AG08396 (cell line): Measurements from ENCODE around the gene FRAT1.
"Not testable (repeated sequence)": the region's sequence is repeated elsewhere in the genome, so short reads cannot be mapped to it uniquely, and the experiment has no call there.

Experiments
- DNase-seq: peaks from one replicate; pipeline ENCODE4 v3.0.0; 2012; ENCODE audit warnings: low spot score, mixed read lengths

FRAT1 gene

GRCh38 chr10:97318772-97319651 is at the start of gene FRAT1:
Gene FRAT1, plus strand, starts transcription at chr10:97319271. Its CDS starts 183 bp downstream, at chr10:97319454.
- DNase-seq = peak; percentile 86

GRCh38 chr10:97270523-97271154 is 48.4 kb upstream of the FRAT1 start:
- no peak for DNase-seq

- DNase-seq = no peak
These were observed 45.4 kb upstream of the FRAT1 start for GRCh38 chr10:97273700-97274099.

- no peak for DNase-seq
These were observed 44.2 kb upstream of the FRAT1 start for GRCh38 chr10:97274828-97275227.

DNA sequence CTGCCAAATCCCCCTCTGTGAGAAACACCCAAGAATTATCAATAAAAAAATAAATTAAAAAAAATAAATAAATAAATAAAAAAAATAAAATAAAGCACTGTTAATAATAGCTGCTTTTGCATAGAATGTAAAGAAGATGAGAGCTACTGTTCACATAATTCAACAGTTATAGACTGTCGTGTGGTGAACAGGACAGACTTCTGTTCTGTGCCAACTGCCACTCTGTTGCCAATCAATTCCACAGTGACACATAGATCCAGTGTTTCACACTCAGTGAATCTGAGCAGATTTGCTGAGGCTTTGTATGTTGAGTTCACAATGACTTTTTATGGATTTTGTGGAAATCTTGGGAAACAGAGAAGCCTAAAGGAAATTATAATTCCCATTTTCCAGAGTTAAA is 41.5 kb upstream of the FRAT1 start:
- DNase-seq = no peak

GRCh38 chr10:97278491-97278989 is 40.5 kb upstream of the FRAT1 start:
- peak; percentile 57 for DNase-seq

DNA sequence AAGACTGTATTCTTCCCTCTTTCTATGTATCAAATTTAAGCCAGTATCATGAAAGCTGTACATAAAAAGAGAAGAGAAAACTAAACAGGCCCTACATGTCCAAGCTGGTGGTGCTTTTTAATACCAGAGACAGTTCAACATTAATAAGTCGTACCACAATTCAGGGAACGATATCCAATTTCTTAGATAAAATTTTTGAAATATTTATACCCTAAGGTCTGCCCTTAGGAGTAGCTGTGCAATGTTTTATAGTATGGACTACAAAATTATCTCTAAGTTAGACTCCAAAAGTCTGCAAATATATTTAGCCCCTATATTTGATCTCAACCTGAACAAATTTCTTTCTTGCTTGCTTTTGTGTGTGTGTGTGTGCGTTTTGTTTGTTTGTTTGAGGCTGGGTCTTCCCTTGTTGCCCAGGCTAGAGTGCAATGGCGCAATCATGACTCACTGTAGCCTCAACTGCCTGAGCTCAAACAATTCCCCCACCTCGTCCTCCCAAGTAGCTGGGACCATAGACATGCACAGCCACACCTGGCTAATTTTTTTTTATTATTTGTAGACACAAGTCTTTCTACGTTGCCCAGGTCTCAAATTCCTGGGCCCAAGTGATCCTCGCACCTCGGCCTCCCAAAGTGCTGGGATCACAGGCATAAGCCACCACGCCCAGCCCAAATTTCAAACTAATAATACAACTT is 39.8 kb upstream of the FRAT1 start:
- DNase-seq = no peak

DNA sequence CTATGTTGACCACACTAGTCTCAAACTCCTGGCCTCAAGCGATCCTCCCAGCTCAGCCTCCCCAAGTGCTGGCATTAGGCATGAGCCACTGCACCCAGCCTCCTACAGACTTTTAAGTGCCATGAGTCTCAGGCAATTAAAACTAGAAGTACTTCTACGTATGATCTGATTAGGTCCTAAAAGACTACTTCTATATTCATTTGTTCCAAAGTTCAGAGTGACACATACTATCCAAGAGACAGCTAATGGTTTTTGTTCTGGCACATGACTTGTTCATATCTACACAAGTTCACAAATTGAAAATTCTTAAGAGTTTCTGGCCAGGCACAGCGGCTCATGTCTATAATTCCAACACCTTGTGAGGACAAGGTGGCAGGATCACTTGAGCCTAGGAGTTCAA is 38.3 kb upstream of the FRAT1 start:
- no peak for DNase-seq

GRCh38 chr10:97290076-97290475 is 29.0 kb upstream of the FRAT1 start:
- not testable (repeated sequence) for DNase-seq

GRCh38 chr10:97290576-97291356 is 28.3 kb upstream of the FRAT1 start:
- not testable (repeated sequence) for DNase-seq

DNA sequence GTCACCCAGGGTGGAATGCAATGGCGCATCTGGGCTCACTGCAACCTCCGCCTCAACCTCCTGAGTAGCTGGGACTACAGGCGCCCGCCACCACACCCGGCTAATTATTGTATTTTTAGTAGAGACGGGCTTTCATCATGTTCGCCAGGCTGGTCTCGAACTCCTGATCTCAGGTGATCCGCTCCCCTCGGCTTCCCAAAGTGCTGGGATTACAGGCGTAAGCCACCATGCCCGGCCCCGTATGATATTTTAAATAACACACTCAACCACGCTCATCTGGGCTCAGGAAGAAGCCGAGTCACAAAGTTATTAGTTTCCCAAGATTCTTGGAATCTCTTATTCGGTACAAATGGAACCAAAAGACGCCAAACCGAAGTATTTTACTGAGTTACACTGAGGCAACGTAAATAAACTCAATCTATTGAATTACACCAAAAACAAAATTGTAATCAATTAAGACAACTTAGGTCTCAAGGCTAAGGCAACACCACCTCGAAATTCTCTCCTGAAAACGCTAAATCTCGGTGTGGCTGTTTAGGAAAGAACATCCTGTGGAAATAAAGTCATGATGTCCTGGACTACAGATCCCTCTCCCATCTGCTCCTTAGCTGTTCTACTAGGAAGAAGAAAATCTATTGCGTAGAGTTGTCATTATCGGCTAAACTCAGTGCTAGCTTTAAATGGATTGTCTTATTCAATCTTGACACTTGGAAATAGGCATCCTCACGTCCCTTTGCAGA is 27.5 kb upstream of the FRAT1 start:
- no peak for DNase-seq

DNA sequence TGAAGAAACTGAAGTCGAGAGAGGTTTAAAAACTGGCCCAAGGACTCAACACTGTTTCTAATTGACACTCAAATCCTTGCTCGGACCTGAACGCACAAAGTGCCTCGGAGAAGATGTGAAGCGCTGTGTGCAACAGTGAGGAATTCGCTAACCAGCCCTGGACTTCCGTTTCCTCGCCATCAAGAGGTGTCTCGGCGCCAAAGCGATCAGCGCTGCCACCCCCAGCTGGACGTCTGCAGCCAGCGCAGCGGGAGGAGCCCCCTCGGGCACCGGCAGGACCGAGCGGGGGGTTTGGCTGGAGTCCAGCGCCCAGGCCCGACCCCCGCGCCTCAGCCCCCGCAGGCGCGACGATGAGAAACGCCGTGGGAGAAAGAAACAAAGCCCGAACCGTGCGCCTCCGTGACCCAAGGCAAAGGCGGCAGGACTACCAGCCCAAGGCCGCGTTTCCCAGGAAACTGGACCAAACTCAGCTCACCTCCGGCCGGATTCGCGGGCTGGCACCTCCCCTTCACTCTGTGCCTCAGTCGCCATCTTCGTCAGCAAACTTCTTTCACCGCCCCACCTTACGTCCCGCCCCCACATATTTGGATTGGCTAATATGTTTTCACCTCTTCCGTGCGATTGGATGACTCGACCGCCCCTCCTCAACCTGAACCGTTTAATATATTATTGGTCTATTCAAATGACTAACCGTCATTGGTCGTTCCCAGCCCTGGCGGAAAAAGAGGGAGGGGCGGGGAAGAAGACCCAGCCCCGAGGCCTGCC is 26.8 kb upstream of the FRAT1 start, which contains the start of gene ARHGAP19:
Gene ARHGAP19, minus strand, starts transcription at position 541 of the 765 bp plus-strand sequence. Its CDS starts 10 bp downstream, at position 531.
- DNase-seq = peak; percentile 96

DNA sequence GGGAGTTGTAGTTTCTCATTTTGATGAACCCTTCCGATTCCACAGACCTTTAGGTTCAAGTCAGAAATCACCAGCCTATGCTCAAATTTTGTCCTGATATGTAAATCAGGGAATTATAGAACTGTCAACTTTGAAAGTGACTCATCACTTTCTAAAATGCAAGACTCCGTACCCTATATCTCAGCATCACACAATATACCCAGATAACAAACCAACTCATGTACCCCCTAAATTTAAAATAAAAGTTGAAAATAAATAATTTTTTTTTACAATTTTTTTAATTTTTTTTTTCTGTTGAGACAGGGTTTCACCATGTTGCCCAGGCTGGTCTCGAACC is 26.2 kb upstream of the FRAT1 start:
- DNase-seq = no peak

DNA sequence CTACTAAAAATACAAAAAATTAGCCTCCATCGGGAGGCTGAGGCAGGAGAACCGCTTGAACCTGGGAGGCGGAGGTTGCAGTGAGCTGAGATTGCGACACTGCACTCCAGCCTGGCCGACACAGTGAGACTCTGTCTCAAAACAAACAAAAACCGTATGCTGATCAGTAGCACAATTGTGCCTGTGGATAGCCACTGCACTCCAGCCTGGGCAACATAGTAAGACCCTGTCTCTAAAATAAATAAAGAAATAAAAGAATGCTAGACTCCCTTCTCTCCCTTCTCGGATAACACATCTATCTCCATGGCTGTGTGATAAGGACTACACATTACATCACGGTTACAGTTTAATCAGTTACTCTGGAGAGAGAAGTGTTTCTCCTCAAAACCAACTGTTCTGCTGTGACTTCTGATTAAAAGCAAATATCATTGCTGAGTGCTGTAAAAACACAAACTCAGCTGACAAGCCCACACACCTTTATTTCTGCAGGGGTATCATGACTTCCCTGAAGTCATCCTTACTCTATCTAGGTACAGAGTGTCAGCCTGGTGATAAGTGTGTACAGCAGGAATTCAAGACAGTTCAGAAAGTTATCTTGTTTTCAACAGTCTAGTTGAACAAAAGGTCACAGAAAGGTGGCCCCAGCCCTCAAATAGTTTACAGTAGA is 21.4 kb upstream of the FRAT1 start:
- no peak for DNase-seq

DNA sequence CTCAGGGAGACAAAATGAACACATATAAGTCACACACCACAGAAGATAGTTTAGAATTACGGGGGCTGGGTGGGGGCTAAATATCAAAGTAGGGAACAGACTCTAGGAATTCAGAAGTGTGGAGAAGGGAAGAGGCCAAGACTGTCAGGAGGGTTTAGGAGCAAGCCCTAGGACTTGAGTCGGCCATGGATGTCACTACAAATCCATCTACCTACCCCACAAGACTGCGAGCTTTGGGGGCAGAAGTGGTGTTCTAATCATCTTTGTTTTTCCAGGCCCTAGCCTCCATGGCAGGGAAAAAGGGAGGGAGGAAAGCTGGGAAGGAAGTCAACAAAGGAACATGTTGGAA is 20.9 kb upstream of the FRAT1 start:
- DNase-seq = no peak

DNA sequence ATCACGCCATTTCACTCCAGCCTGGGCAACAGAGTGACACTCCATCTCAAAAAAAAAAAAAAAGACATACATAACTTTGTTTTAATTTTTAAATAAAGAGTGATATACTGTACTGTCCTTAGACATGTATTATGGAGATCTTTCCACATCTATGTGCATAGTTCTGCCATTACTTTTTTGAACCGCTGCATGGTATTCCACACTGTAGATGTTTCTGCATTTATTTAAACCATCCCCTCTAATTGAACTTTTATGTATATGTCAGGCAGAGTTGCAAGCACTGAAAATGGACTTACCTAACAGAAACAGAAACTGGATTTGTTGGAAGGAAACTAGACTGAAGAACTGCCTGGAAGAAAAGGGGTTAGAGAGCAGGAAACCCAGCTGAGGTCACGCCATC is 18.1 kb upstream of the FRAT1 start:
- DNase-seq = no peak

DNA sequence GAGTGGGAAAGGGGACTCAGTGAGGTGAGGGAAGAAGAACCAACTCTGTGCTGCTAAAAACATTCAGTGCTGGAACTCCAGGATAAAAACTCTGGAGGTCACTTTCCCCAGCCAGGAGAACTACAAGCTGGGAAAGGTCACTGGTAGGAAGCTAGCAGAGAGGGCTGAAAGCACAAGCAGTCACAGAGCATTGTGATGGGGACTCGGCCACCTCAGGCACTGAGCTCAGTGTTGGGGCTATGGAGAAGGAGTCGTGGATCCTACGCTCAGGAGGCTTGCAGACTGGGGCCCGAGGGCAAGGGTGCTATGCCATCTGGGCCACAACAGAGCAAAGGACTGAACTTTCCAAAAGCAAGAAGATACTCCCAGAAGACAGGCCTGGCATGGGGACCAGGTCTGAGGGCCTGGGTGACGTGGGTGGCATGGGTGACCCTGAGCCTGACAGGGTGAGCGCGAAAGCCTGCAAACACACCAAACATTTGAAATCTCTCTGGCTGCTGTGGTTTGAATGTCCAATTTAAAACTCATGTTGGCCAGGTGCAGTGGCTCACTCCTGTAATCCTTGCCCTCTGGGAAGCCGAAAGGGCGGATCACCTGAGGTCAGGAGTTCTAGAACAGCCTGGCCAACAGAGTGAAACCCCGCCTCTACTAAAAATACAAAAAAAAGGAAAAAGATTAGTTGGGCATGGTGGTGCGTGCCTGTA is 16.8 kb upstream of the FRAT1 start:
- DNase-seq = no peak

- no peak for DNase-seq
These were observed 11.6 kb upstream of the FRAT1 start for GRCh38 chr10:97307441-97307840.
